NT2/D1 (cell line): ENCODE results near the gene SNAP29.

Source experiments
- SUZ12 ChIP-seq: IDR thresholded peaks from 2 replicates; pipeline ENCODE4 v1.6.1; 2011; ENCODE audit not compliant: insufficient read length, insufficient read depth; ENCODE audit errors: extremely low read depth
- YY1 ChIP-seq: IDR thresholded peaks from 2 replicates; pipeline ENCODE4 v1.6.1; 2011; ENCODE audit not compliant: insufficient read length, insufficient read depth
- ZNF274 ChIP-seq: IDR thresholded peaks from 2 replicates; pipeline ENCODE4 v1.6.1; 2011; ENCODE audit warnings: mild to moderate bottlenecking, low read depth, low read length

GRCh38 chr22:20847318-20847822 lies 11.4 kb upstream of the SNAP29 start:
- TF ChIP-seq YY1 (no peak), SUZ12 (no peak), ZNF274 (no peak)
